Activated CD4-positive, alpha-beta T cell treated with anti-CD3 and anti-CD28 coated beads, Interleukin-2, amount 50 U/mL, for 48 hours (primary cell): ENCODE measurements around the gene RHOH.
"Not testable (repeated sequence)": the region's sequence is repeated elsewhere in the genome, so short reads cannot be mapped to it uniquely, and the experiment has no call there.

ENCODE experiments used
- DNase-seq, 2 experiments: peaks; one replicate each; pipeline ENCODE4 v3.0.0-alpha.2; 2020

The RHOH gene, protein sequence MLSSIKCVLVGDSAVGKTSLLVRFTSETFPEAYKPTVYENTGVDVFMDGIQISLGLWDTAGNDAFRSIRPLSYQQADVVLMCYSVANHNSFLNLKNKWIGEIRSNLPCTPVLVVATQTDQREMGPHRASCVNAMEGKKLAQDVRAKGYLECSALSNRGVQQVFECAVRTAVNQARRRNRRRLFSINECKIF

DNA sequence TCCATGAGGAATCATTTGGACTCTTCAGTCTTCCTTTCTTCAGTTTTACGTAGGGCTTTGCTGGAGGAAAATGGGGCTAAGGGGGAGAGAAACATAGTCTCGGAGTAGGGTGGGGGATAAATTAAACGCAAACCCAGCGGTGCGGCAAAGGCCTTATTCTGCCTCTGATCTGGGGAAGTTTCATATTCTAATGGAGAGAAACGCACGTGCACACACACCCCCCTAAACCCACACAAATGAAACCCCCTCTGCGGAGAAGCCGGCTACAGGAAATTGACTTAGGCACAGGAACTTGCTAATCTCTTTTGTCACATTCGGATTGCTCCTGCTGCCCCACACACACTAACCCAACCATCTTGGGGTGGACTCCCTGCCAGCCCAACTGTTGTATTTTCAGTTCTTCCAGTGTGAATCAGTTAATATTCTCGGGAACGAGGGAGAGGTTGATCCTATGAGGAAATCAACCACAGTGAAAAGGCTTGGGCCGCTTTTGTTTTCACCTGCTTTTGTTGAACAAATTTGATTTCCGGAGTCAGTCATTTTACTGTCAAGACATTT, at the start of gene RHOH:
Gene RHOH, plus strand, starts transcription at position 308 of the 558 bp plus-strand sequence. CDS start 46,356 bp downstream, outside the sequence.
- DNase-seq, result peak; percentile 72 to 80

DNA sequence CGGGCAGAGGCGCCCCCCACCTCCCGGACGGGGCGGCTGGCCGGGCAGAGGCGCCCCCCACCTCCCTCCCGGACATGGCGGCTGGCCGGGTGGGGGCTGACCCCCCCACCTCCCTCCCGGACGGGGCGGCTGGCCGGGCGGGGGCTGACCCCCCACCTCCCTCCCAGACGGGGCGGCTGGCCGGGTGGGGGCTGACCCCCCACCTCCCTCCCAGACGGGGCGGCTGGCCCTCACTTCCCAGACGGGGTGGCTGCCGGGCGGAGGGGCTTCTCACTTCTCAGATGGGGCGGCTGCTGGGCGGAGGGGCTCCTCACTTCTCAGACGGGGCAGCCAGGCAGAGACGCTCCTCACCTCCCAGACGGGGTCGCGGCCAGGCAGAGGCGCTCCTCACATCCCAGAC, 49.3 kb upstream of the RHOH start:
- DNase-seq, result not testable (repeated sequence)

DNA sequence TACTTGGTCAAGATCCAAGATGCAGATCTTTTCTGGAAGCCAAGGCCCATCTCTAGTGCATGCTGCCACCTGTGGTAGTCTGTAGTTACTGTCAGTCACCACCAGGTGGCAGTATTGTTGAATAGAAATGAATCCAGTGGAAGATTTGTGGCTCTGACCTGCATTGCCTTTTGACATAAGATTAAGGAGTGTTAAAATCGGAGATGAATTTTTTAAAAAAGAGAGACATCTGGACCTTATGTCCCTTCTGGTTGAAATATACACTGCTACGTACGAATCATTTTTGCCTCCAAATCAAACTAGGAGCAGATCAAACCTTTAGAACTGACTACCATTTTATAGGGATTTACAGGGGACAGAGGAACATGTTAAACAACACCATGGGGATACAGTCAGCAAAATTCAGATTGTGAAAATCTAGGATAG, 46.9 kb upstream of the RHOH start:
- peak; percentile 62 to 71 for DNase-seq

DNA sequence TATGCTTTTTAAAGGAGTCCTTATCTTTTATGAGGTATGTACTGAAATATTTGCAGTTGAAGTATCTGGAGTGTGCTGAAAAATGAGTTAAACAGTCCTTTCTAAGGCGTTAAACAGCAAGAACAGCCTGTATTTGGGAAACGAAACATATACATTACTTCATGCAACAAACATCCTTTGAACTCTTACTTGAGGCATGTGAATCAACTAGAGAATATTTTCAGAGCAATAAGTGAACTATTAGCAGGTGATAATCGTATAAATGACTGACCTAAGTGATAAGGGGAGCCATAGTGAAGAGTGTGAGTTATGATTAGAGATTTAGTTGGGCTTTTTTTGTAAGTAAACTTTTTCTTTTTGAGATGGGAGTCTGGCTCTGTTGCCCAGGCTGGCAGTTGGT, 45.9 kb upstream of the RHOH start:
- no peak for DNase-seq

DNA sequence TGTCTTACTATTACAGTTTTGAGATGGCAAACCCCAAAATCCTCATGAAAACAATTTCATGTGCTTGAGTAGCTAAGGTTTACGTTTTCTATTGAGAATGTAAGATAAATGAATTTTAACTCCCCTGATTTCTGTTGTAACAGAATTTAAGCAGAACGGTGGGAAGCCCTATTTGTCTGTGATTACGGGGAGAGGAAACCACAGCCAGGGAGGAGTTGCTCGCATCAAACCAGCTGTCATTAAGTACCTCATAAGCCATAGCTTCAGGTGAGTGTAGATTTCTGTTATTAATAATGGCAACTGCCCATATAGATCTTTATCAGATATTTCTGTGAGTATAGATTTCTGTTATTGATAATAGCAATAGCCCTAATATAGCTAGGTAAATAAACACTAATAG, 44.2 kb upstream of the RHOH start:
- DNase-seq, result no peak

DNA sequence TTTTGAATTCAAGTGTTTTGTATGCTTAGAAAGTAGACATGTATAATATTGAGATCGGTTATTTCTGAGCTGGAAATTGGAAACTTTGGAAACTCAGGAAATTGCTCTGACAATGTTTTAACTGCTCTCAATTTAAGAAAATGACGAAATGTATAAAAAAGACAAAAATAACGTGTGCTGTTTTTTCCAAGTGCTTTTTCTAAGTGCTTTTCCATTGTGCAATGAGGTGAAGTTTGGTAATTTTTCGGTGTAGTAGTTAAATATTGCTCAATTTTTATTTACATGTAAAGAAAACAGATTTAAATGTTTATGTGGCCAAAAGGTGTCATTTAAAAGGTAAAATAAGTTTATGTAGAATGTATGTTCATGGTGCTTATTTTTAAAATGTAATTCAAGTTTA, 39.4 kb upstream of the RHOH start:
- no peak for DNase-seq

DNA sequence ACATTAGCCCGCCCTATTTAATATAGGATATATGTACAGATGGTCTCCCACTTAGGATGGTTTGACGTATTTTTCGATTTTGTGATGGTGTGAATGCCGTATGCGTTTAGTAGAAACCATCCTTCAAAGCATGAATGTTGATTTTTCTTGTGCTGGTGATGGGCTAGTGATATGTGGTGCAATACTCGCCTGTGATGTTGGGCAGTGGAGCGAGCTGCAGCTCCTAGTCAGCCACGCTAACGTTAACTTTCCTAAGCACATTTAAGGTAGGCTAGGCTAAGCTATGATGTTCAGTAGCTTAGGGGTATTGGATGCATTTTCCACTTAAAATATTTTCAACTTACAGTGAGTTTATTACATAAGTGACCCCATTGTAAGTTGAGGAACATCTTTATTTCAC, 36.6 kb upstream of the RHOH start:
- DNase-seq, result no peak

DNA sequence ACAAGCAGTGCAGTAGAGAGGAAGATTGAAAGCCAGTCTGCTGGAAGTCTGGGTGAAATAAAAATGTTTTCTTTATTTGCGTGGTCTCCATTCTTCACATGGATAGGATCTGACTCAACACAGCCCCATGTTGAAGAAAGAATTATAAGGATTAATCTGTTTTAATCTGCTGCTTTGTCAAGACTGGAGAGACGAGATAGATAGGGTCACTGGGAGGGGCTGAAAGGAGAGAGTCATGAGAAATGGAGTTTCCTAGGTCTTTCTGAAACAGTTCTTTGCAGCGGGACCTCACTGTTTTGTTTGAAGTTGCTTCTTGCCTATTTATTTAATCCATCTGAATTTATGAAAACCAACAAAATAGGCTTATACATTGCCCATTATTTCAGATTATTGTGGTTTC, 32.4 kb upstream of the RHOH start:
- no peak for DNase-seq

DNA sequence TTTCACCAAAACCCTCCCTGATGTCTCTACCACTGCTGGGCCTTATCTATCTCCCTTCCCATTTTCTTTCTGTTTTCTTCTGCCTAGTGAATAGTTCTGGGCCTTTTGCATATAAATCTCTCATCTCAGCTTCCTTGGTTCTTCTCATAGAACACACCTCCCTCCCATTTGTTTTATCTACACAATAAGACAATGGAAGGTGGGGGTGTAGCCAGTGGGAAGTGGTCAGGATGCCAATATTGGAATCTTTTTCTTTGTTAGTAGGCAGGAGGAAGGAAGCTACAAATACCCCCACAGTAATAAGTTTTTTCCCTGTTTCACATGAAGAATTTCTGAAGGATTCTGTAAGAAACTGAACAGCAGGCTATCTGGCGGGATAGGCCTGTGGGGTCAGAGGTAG, 30.9 kb upstream of the RHOH start:
- no peak for DNase-seq

DNA sequence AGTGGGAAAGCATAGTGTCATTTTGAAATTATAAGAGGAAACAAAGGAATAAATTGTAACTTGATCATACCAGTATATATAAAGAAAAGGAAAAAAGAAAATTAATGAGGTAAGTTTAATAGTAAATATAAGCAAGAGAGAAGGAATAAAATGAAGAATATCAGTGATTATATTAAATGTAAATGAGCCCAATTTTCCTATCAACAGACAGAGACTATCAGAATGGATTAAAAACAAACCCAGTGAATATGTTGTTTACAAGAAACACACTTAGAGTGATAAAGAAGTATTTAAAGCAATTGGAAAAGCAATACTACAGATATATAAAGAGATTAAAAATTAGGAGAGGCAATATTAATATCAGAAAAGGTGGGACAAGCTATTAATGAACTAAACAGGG, 28.8 kb upstream of the RHOH start:
- DNase-seq, result no peak

DNA sequence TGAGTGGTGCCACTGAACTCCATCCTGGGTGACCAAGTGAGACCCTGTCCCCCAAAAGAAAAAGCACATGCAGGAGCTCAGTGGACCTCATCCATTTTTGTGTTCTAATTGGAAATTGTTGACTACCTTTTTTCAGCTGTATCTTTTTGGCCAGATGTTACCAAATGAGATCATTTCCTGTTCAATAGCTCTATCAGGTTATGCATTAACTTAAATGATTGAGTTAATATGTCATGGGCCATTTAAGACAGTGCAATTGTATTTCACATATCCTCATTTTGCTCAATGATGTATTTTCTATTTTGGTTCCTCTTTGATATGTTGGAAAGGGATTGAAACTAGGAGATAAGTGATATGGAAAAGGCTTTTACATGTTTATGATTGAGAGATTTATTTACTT, 26.2 kb upstream of the RHOH start:
- DNase-seq, result no peak

DNA sequence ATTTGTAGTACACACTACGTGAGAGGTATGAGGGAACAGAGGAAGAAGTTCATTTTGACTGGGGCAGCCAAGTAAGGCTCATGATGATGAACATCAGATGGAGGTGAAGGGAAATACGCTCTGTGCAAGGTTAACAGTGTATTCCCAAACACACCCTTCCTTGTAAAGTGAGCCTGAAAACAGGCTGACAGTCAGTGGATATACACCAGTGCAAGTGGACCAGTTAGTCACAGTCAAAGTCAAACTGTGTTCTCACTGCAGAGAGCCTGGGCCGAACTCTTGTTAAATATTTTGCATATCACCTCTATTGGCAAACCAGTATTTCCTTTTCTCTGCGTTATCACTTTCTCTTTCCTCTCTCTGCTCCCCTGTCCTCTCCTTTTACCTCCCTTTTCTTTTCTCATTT, 23.4 kb upstream of the RHOH start:
- DNase-seq, result no peak

DNA sequence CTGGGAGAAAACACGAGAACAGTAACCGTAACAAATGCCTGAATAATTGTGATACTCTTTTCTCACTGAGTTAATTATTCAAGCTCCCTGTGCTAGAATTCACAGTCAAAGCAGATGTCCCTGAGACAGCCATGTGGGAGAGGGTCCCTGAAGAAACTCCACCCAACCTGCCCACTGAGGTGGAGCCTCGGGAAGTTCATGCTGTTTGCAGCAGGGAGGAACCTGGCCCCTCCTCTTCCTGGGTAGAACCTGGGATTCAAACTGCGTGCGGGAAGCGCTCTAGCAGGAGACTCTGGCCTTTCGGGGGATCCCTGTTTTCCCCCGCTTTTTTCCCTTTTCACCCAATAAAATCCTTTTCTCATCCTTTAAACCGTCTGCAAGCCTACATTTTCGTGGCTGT, 20.2 kb upstream of the RHOH start:
- no peak for DNase-seq

DNA sequence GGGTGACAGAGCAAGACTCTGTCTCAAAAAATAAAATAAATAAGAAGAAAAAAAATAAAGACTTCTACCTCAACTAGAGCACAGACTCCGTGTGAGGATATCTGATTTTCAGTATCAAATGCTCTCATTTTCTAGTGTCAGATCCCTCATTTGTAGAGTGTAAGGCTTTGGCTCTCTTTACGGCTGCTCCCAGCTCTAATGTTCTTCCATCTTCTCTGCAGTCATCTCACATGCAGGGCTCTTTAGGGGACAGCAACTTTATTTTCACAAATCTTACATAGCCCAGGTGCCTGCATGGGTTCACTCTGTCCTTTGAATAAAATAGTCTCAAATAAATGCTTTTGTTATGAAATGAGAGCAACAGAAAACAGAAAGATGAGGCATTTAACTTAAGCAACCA, 19.2 kb upstream of the RHOH start:
- no peak for DNase-seq

DNA sequence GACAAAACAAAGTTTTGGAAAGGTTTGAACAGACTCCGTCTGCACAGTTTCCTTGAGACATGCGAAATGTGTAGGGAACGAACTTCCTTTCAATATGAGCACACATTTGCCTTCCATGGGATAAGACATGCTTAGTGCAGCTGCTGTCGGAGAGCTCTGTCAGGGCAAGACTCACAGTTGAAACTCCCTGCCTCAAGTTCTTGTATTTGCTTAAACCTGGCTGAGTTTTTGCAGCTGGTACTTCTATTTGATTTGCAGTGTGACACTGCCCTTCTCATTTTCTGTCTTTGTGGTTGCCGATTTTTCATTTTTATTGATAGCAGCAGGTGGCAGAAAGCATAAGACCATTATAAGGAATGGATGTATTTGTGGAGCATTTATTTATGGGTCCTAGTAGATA, 18.2 kb upstream of the RHOH start:
- DNase-seq, result no peak

DNA sequence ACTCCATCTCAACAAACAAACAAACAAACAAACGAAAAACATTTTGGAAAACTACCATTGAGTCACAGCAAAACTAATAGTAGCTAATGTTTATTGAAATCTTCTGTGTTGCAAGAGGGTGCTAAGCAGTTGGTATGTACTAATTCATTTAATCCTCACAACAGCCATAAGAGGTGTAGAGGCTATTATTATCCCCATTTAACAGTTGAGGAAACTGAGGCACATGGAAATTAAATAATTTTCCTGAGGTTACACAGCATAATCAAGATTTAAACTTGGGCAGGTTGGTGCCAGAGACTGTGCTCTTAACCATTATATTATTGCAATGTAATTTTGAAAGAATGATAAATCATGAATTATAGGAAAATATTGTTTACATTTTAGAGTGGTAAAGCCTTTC, 17.5 kb upstream of the RHOH start:
- no peak for DNase-seq

DNA sequence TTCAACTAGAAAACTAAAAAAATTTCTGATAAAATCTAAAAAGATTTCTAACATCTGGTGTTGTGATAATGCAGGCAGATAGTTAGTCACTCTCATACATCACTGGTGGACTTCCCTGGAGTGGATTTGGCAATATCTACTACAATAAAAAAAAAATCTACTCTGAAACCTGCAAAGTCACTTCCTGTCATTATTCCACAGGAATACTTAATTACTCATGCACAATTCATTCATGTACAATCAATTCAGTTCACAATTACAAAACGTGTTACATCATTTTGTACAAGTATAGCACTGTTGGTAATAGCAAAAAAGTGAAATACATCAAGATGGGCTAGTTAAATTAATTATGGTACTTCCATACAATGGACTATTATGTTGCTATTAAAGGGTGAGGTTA, 16.5 kb upstream of the RHOH start:
- no peak for DNase-seq

DNA sequence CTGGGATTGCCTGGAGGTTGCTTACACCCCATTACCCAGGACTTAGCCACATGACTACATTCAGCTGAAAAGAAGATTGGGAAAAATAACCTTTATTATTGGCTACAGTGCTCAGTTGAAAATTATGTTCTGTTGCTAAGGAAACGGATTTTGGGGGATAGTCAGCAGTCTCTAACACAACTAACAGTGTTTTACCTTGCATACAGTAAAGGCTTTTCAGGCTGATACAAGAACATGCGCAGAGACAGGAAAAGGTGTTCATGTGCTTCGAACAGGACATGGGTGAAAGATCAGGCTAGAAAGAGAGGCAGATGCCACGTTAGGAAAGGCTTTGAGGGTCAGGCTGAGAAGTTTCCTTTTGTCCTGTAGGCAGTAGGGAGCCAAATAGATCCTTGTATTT, 14.8 kb upstream of the RHOH start:
- no peak for DNase-seq

DNA sequence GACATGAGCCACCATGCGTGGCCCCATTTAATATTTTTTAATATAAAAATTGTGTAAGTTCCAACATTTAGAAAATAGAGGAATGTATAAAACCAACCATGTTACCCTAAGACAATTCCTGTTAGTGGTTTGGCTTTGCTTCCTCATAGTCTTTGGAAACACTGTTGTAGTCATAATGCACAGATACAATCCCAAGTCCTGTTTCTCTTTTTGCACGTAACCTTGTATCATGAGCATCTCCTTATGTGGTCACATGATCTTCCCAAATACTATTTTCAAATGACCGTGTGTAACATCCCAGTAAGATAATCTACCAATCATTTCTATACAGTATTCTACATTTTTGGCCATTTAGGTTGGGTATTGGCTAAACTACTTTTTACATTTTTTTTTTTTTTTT, 13.9 kb upstream of the RHOH start:
- DNase-seq, result no peak

DNA sequence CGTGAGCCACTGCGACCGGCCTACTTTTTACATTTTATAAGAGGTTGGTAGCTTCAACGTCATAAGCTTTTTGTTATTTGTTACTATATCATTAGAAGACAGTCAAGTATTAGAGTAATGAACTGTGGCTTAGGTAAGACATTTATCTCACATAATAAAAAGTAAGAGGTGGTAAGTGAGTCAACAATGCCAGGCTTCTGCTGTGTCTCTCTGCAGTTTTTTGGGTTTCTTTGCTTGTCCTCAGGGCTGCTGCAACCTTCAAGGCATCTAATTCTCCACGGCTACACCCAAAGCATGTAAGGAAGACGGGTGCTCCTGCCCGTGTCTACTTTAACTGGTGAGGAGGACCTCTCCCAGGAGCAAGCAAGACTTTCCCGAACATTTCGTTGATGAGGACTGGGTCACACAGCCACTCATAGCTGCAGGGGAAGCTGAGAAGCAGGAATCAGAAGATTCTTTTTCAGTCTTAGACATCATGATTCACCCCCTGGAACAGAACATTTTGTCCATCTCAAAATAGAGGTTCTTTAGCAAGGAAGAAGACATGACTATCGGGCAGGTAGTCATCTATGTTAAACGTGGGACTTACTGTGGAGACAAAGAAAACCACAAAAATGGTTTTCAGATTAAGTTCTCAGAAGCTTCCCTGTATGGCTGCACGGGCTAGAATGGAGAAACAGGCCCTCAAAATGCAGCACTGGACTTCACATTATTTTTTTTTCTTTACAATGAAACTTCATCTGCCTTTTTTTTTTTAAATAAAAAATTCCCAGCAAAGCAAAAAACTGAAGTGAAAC, 13.0 kb upstream of the RHOH start:
- peak in 1 of 2 experiments; percentile 36 for DNase-seq

DNA sequence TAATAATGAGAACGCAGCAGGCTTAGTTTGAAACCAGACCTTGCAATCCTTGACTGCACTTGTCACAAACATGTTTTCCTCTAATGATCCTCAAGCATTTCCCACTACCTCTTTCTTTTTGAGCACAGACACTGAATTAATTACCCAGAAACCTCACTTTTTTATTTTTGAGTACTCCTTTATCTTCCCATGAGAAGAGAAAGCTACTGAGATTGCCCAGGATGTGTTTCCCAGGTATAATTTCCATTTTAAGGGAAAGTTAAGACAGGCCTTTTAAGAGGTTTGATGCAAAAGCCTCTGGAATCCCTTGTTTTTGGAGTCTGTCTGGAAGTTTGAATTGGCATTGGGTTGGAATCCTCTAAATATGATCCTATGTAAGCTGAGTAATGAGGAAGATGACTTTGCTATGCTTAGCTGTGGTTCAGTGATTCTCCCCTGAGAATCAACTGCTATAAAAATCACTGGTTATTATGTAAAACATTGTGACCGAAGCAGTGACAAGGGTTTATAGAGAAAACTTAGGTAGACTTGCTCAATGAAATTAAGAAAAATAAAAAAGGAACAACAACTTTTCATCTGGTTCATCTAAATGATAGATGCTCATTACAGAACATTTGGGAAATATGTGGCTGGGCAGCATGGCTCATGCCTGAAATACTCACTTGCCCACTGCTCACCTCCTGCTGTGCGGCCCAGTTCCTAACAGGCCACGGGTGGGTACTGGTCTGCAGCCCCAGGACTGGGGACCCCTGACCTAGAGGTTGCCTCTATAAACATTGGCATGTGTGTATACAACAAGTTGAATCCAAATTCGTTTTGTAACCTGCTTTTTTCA, 10.8 kb upstream of the RHOH start:
- DNase-seq, result no peak

DNA sequence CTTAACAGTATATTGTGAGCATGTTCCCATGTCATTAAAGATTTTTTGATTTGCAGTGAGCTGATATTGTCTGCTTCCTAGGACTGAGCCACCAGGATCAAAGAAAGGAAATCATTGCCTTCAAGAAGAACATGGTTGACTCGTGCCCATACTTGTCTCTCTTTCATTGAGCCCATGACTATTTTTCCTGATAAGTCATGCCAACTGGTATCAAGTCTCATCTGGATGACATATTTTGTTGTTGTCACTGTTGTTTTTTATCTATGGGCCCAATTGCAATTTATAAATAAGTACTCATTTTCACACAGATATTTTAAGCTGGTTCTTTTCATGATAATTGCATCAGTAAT, 10.2 kb upstream of the RHOH start:
- no peak for DNase-seq

DNA sequence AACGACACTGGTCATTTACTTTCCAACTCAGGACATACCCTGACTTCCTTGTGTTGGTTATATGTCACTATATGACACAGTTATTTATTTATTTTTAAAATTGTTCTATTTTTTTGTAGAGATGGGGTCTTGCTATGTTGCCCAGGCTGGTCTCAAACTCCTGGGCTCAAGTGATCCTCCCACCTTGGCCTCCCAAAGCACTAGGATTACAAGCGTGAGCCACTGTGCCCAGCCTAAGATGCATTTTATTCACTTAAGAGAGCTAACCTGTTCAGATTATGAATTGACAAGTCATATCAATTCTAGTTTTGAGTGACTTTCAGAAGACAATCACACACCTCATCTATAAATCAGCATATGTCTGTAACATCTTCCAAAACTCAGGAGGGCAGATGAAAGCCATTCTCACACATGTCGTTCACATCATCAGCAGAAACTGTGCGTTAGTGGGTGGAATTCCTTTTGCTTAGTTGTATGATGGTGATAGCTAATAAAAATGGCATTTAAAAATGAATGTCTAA, 9.4 kb upstream of the RHOH start:
- peak in 1 of 2 experiments; percentile 37 for DNase-seq
